RWPE1 (cell line): Measurements from ENCODE around the gene VANGL2.

Source experiments
- CTCF ChIA-PET: fragments of 350-600 bp; sonication (Branson Sonifier 250); formaldehyde crosslinking; extraction: SDS; loops from one replicate; lab custom pipeline; 2021; lab: Yijun Ruan, JAX
- POLR2A ChIA-PET: fragments of 400-600 bp; formaldehyde crosslinking; extraction: SDS; loops from one replicate; lab custom pipeline; 2020; ENCODE audit warnings: antibody characterized with exemption; ENCODE audit not compliant: low non-redundant PET; lab: Yijun Ruan, JAX
- DNase-seq: peaks from one replicate; pipeline ENCODE4 v3.0.0; 2012; ENCODE audit warnings: low spot score
- H3K27ac ChIP-seq: fragments of 450-650 bp; 2 replicates; pipeline ENCODE4 v1.5.1; 2017
- CTCF ChIP-seq: fragments of 450-650 bp; conservative IDR thresholded peaks from 2 replicates; pipeline ENCODE4 v1.5.1; 2017; ENCODE audit warnings: low read depth, mild to moderate bottlenecking

VANGL2 gene

GRCh38 chr1:160400223-160400645, at the start of gene VANGL2:
Gene VANGL2, plus strand, starts transcription at chr1:160400564. Its CDS starts 15,274 bp downstream, at chr1:160415838.
- no peak for TF ChIP-seq CTCF
- peak; percentile 80 for DNase-seq
- ChIA-PET POLR2A (interaction anchor here (1.0 kb wide), 1 partner anchor 13 kb away, joined by 3 read pairs; no protein-coding TSS in a partner anchor), CTCF (no interaction called here)
- H3K27ac ChIP-seq, result peak within 1 kb of the TSS; percentile 38

- CTCF ChIA-PET, result interaction anchor here (0.6 kb wide), 1 partner anchor 556 kb away, joined by 4 read pairs; no protein-coding TSS in a partner anchor
- no peak for TF ChIP-seq CTCF
- no peak overlapping the region for H3K27ac ChIP-seq
- DNase-seq, result no peak
- POLR2A ChIA-PET, result no interaction called here
Measured at GRCh38 chr1:160351629-160352028, 48.7 kb upstream of the VANGL2 start.

GRCh38 chr1:160352555-160352954, 47.8 kb upstream of the VANGL2 start:
- CTCF ChIA-PET, result interaction anchor here (1.7 kb wide), 1 partner anchor 64 kb away, joined by 5 read pairs; no protein-coding TSS in a partner anchor
- DNase-seq, result no peak
- POLR2A ChIA-PET, result no interaction called here
- TF ChIP-seq CTCF, result no peak
- H3K27ac ChIP-seq, result no peak overlapping the region

GRCh38 chr1:160353223-160353622, 47.1 kb upstream of the VANGL2 start:
- no peak for DNase-seq
- no peak for TF ChIP-seq CTCF
- POLR2A ChIA-PET, result no interaction called here
- CTCF ChIA-PET, result interaction anchor here (1.0 to 1.7 kb wide), 2 partner anchors 11 to 63 kb away, joined by 4 to 5 read pairs; no protein-coding TSS in a partner anchor
- H3K27ac ChIP-seq, result no peak overlapping the region

- H3K27ac ChIP-seq, result no peak overlapping the region
- no peak; the same call in 1 of the 2 replicates for TF ChIP-seq CTCF
- CTCF ChIA-PET, result interaction anchor here (0.6 to 1.4 kb wide), 4 partner anchors 23 to 1221 kb away, joined by 3 to 10 read pairs (median 4); no protein-coding TSS in a partner anchor
- DNase-seq, result no peak
- POLR2A ChIA-PET, result interaction anchor here (0.5 to 0.8 kb wide), 2 partner anchors 62 to 63 kb away, joined by 3 read pairs; no protein-coding TSS in a partner anchor
Measured at GRCh38 chr1:160354388-160354985, 45.9 kb upstream of the VANGL2 start.

- ChIA-PET POLR2A (no interaction called here), CTCF (interaction anchor here (1.3 kb wide), 1 partner anchor 59 kb away, joined by 4 read pairs; no protein-coding TSS in a partner anchor)
- no peak overlapping the region for H3K27ac ChIP-seq
- TF ChIP-seq CTCF, result no peak
- DNase-seq, result no peak
Measured at GRCh38 chr1:160357286-160358002, 42.9 kb upstream of the VANGL2 start.
